NCI-H748 treated with DMSO at 0.1 percent for 48 hours (cell line): ENCODE results near the gene IL2RA.
"Not testable (repeated sequence)": the region's sequence is repeated elsewhere in the genome, so short reads cannot be mapped to it uniquely, and the experiment has no call there.

Experiments used
- DNase-seq: peaks from one replicate; lab custom pipeline; 2025; lab: John Stamatoyannopoulos, UW

Gene IL2RA

GRCh38 chr10:6013413-6014192 is 48.6 kb downstream of the IL2RA start:
- no peak for DNase-seq

DNA sequence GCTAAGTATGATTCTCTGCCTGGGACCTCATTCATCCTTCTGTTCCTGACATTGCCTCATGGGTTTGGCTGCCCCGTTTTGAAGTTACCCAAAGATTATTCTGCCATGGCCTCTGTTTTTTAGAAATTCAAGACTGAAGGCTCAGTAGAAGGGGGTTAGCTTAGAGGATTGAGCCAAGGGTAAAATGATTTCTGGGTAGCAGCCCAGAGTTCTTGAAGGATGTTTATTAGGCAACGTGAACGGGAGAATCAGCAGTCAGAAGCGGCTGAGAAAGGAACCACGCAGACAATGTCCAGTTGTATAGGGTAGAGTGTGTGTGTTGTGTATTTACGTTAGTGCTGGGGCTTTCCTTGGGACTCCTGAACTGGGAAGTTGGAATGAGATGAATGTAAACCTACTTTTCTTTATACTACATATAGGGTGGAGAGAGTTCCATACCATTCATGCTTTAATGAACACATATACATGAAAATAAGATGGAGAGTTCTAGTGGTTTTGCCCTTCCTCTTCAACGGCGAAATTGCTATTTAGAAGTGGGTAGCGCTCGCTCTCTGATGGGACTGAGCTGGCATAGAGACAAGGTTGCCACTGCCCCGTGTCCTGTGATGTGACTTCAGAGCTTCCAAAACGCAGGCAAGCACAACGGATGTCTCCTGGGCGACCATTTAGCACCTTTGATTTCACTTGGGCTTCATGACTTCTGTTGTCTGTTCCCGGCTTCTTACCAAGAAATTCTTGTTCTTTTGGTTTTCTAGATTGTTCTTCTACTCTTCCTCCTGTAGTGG is 49.9 kb downstream of the IL2RA start:
- no peak for DNase-seq

DNA sequence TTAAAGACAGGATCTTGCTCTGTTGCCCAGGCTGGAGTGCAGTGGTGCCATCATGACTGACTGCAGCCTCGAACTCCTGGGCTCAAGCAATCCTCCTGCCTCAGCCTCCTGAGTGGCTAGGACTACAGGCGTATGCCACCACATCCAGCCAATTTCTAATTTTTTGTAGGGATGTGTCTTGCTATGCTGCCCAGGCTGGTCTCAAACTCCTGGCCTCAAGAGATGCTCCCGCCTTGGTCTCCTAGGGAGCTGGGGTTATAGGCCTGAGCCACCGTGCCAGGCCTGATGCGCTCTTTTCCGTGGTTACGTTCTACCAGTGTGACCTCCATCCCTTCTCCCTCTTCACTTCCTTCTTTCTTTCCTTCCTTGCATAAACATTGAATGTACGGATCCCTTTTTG is 50.6 kb downstream of the IL2RA start:
- no peak for DNase-seq

DNA sequence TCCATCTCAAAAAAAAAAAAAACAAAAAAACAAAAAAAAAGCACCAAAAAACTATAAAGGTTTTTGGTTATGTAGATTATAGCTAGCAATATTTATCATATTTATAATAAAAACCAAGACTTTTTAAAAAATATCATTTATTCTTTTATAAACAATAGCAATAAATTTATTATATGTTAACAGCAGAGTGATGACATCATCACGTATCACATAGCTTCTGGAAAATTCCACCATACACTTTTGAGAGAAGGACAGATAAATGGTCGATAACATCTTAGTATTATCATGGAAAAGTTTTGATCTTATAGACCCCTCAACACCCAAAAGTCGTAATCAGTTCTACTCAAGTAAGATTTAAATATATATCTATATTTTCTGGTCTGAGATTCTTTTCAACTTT is 51.6 kb downstream of the IL2RA start:
- no peak for DNase-seq

- no peak for DNase-seq
Observed at GRCh38 chr10:6009961-6010360, 52.2 kb downstream of the IL2RA start.

DNA sequence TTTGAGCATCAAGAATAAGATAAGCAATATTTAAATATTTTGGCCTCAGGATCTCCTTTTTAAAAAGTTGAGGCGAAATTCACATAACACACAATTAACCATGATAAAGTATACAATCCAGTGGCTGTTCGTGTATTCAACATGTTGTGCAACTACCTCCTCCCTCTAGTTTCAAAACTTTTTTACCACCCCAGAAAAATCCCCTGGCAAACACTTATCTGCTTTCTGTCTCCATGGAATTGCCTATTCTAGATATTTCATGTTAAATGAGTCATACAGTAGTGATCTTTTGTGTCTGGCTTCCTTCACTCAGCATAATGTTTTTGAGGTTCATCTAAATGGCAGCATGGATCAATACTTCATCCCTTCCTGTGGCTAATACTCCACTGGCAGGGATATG is 53.0 kb downstream of the IL2RA start:
- no peak for DNase-seq

- DNase-seq: no peak
Observed at GRCh38 chr10:6008497-6009142, 53.5 kb downstream of the IL2RA start.

DNA sequence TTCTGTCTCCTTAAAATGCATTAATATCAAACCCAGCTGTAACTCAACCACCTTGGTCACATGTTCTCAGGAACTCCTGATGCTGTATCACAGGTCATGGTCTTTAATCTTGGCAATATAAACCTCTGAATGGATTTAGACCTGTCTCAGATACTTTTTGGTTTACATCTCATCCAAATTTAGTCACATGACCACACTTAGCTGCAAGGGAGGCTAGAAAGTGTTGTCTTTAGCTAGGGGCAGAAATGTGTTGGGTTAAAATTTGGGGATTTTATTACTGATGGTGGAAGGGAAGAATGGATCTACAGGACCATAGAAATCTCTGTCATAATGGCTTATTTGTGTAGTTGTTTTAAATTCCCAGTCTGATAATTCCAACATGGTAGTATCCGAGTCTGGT is 55.2 kb downstream of the IL2RA start:
- DNase-seq: no peak

DNA sequence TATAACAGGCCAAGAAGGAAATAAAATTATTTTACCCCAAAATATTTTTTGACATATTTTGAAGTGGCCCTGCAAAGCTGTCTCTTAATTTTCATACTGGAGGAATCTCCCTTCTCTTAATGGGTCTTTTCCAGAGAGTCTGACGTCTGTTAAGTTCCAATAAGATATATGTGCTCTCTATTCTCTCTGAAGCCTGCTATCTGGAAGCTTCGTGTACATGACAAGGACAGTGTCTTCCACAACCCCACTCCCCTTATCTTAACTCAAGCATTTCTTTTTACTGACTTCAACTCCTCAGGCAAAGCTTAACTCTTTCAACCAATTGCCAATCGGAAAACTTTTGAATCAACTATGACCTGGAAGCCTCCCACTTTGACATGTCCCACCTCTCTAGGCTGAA is 55.6 kb downstream of the IL2RA start:
- DNase-seq: no peak

- no peak for DNase-seq
Observed at GRCh38 chr10:6005856-6006395, 56.2 kb downstream of the IL2RA start.

DNA sequence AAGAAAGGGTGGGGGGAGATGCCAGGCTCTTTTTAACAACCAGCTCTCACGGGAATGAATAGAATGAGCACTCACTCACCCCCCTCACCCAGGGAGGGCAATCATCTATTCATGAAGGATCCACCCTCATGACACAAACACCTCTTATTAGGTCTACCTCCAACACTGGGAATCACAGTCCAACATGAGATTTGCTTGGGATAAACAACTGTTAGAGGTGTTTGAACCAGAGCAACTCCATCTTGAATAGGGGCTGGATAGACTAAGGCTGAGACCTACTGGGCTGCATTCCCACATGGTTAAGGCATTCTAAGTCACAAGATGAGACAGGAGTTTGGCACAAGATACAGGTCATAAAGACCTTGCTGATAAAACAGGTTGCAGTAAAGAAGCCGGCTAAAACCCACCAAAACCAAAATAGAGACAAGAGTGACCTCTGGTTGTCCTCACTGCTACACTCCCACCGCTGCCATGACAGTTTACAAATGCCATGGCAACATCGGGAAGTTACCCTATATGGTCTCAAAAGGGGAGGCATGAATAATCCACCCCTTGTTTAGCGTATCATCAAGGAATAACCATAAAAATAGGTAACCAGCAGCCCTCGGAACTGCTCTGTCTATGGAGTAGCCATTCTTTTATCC is 56.9 kb downstream of the IL2RA start:
- not testable (repeated sequence) for DNase-seq

DNA sequence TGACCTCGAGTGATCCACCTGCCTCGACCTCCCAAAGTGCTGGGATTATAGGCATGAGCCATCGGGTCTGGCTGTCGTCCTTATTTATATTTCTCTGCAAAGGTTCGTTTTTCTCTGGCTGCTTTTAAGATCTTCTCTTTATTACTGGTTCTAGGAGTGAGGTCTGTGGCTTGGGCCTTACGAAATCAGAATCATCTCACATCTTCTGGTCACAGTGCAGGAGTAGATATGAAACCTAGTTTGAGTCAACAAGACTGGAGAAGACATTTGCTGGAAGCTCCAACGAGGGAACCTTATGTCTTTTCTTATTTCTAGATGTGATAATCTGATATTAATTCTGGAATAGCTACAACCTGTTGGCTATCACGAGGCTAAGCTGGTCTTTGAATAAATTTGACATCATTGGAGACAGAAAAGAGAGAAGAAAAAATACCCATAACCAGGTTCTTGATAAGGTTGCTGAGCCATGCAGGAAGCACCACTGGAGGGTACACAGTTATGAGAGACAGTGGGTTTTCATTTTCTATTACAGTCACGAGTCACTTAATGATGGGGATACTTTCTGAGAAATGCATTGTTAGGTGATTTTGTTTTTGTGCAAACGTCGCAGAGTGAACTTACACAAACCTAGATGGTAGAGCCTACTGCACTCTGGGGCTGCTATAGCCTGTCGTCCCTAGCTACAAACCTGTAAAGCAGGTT is 59.2 kb downstream of the IL2RA start:
- DNase-seq: no peak

DNA sequence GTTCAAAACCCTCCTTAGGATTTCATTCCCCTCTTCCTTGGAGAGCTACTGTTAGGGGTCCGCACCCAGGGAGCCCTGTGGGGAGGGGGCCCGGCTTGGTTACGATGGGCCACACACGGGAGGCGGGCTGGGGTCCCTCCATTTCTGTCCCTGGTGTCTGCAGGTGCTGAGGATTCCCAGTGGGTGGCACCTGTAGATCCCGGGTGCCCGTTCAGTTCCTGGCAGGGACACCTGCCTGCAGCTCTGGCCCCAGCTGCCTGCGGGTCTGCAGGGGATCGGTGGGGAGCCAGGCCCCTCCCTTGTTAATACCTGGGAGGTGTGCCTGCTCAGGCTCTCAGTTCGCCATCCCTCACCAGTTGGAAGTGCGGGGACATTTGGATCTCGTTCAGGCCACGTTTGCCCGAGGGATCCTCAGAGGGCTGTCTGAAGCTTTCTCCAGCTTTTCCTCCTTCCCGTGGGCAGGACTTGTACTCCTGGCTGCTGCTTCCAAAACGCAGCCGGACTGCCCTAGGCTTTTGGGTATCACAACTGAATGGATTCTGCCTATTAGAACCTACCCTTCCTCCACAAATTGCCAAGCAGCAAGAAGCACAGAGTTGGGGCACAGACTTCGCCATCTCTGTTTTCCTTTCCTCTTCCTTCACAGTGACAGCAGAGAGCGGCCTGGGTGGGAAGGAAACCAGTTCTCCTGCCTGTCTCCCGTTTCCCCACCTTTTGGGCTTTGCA is 62.6 kb downstream of the IL2RA start:
- DNase-seq: no peak

DNA sequence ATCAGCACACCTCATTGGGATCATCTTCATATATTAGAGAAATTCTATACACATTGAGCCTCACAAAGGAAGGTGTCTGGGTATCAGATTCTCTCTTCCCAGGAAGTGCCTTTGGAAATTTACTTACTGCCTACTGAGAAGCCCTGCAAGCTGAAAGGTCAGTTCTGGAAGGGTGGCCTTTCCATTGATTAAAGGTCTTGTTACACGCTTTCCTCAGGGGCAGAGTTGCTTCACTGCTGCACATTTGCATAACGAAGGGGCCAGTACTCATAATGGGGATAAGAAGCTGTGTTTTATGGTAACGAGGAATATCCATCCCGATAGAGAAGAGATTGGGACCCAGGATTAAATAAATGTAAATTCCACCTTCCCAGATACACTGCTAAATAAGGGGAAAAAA is 65.5 kb downstream of the IL2RA start:
- DNase-seq: no peak

DNA sequence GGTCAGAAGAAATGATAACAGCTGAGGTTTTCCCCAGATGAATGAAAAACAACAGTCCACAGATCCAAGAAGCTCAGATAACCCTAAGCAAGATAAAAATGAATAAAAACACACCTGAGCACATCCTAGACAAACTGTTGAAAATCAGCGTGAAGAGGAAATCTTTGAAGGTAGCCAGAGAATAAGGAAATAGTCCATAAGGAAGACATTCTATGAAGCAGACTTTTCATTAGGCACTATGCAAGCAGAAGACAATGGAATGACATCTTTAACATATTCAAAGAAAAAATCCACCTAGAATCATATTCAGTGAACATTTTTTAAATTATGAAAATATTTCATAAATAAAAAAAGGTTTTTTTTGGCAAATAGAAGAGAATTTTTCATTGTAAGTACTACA is 69.8 kb downstream of the IL2RA start:
- DNase-seq: no peak

GRCh38 chr10:5991708-5992107 is 70.5 kb downstream of the IL2RA start:
- DNase-seq: no peak

- no peak for DNase-seq
Observed at GRCh38 chr10:5989756-5990155, 72.4 kb downstream of the IL2RA start.

GRCh38 chr10:5988336-5988920 is 73.7 kb downstream of the IL2RA start:
- DNase-seq: no peak

DNA sequence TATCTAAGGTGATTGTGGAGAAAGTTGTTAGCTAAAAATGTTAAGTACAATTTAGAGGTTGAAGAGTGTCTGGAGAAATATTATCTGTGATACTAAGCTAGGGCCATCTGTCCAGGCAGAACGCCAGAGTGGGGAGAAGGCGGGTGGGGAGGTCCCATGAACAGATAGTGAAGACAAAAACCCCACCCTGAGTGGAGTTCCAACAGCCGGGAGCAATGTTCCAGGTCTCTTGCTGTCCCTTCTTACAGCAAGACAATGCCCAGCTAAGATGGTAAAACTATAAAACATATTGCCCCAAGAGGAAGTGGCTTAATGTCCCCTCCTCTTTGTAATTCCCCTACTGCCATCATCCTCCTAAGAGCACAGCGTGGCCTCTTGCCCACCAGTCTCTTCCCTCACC is 74.4 kb downstream of the IL2RA start:
- no peak for DNase-seq

DNA sequence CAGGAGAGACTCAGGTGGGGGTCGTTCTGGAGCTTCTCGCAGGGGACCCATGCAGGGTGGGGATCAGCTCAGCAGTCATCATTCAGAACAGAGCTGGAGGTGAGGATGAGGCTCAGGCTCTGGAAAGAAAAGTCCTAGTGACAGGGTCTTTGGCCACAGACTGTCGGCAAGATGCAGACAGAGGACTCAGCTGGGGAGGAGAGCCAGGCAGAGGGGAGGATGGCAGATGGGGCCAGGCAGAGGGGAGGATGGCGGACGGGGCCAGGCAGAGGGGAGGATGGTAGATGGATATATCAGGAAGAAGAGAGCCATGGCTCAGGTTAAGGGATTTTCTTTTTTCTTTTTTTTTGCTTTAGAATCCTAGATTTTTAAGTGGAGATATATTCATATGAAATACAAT is 77.1 kb downstream of the IL2RA start:
- DNase-seq: no peak

DNA sequence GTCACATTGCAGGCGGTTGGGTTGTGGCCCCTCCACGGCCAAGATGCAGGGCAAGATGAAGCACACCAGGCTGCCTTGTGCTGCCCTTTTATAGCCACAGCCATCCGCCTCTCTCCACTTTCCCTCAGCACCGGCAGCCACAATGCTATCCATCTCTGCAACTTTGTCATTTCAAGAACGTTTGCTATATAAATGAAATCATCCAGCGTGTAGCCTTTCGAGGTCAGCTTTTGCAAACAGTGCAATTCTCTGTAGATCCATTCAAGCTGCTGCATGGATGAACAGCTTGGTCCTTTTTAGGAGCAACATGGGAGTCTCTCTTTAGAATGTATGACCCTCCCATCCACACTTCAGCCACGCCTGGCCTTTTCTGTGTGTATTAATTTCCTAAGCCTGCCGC is 78.4 kb downstream of the IL2RA start:
- no peak for DNase-seq
